Peyer's patch (tissue), 4 donors: ENCODE measurements around the gene ZFC3H1. TPM values are rescaled to one million over a fixed set of nuclear protein-coding genes. Genes with fewer than 3 reads are reported as not detected.

ENCODE experiments used
- DNase-seq, 3 donors: peaks; one replicate each; pipeline ENCODE4 v3.0.0-alpha.2; 2017 to 2019
- H3K27ac ChIP-seq, 4 donors: fragments of 200-600 bp; sonication (generic); one replicate each; pipeline ENCODE4 v1.5.1; 2016 to 2019
- H3K27me3 ChIP-seq, 2 donors: fragments of 200-600 bp; sonication (generic); one replicate each; pipeline ENCODE4 v1.5.1; 2019
- H3K36me3 ChIP-seq, 3 donors: fragments of 200-600 bp; sonication (generic); one replicate each; pipeline ENCODE4 v1.5.1; 2016 to 2019
- H3K4me1 ChIP-seq, 4 donors: fragments of 200-600 bp; sonication (generic); one replicate each; pipeline ENCODE4 v1.5.1; 2016 to 2019
- H3K4me3 ChIP-seq, 4 donors: fragments of 200-600 bp; sonication (generic); 1 replicate in 3 of 4; 2 replicates in 1 of 4; pipeline ENCODE4 v1.5.1; 2016 to 2019; ENCODE audit warnings: mild to moderate bottlenecking in 1 of 4
- H3K9me3 ChIP-seq, 4 donors: fragments of 200-600 bp; sonication (generic); one replicate each; pipeline ENCODE4 v1.5.1; 2016 to 2019; ENCODE audit warnings: mild to moderate bottlenecking in 1 of 4
- CTCF ChIP-seq, 6 experiments: fragments of 450-650 bp in 4 of 6; fragments of 200-600 bp in 2 of 6; sonication (generic) in 1 of 6; IDR thresholded peaks; one replicate each; pipeline ENCODE4 v1.5.1; 2017 to 2019; ENCODE audit warnings: antibody characterized with exemption in 6 of 6, mild to moderate bottlenecking in 3 of 6, moderate library complexity in 1 of 6
- POLR2A ChIP-seq, 2 donors: fragments of 450-650 bp; IDR thresholded peaks; one replicate each; pipeline ENCODE4 v1.5.1; 2017; ENCODE audit warnings: antibody characterized with exemption in 2 of 2, mild to moderate bottlenecking in 2 of 2, moderate library complexity in 2 of 2
- total RNA-seq, 4 donors: library from RNA; depleted of rRNA; stranded (reverse); fragments of >200 nt; gene quantifications; one replicate each; pipeline ENCODE4 v1.1.0, GENCODE V29; 2016

Gene ZFC3H1
- total RNA-seq, 4 donors from 2014 or later = 131 to 309 (median 156) TPM

GRCh38 chr12:71685312-71685906, 21.8 kb upstream of the ZFC3H1 start:
- no peaks in the 10 kb centered on the region for H3K27me3 ChIP-seq
- H3K27ac ChIP-seq = peak overlapping the region; percentile 88 to 98 (median 92)
- H3K4me1 ChIP-seq = peaks cover 0 to 20% (median 0%) of the 10 kb centered on the region in 4 donors
- no peaks in the 10 kb centered on the region for H3K9me3 ChIP-seq
- H3K36me3 ChIP-seq = no peaks in the 10 kb centered on the region
- DNase-seq = no peak
- H3K4me3 ChIP-seq = peak overlapping the region; percentile 76 to 83 (median 78)
- TF ChIP-seq POLR2A (IDR thresholded peaks at IDR 0.05) = no peak
- no peak for TF ChIP-seq CTCF (IDR thresholded peaks at IDR 0.05)

- H3K27ac ChIP-seq = no peak overlapping the region
- peaks cover 0 to 19% (median 0%) of the 10 kb centered on the region in 4 donors for H3K4me1 ChIP-seq
- no peak for DNase-seq
- H3K27me3 ChIP-seq = no peaks in the 10 kb centered on the region
- no peak overlapping the region for H3K4me3 ChIP-seq
- TF ChIP-seq CTCF (IDR thresholded peaks at IDR 0.05) (no peak), POLR2A (IDR thresholded peaks at IDR 0.05) (no peak)
- H3K36me3 ChIP-seq = no peaks in the 10 kb centered on the region
- H3K9me3 ChIP-seq = no peaks in the 10 kb centered on the region
These were observed 20.4 kb upstream of the ZFC3H1 start for GRCh38 chr12:71684081-71684480.

DNA sequence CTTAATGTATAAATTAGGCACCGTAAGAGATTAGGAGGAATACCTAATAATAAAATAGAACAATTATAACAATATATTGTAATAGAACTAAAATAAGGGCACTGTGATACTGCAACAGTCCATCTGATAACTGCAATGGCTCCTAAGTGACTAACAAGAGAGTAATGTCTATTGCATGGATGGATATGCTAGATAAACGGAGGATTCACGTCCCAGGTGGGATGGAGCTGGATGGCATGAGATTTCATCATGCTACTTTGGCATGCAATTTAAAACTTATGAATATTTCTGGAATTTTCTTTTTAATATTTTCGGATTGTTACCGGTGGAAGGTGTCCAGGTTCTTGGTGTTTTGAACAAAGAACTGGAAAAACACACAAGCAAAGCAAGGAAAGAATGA, 20.0 kb upstream of the ZFC3H1 start:
- H3K27me3 ChIP-seq = no peaks in the 10 kb centered on the region
- no peak for DNase-seq
- H3K27ac ChIP-seq = no peak overlapping the region
- H3K4me3 ChIP-seq = no peak overlapping the region
- no peak for TF ChIP-seq POLR2A (IDR thresholded peaks at IDR 0.05)
- no peak for TF ChIP-seq CTCF (IDR thresholded peaks at IDR 0.05)
- H3K4me1 ChIP-seq = peaks cover 0 to 15% (median 0%) of the 10 kb centered on the region in 4 donors
- H3K9me3 ChIP-seq = no peaks in the 10 kb centered on the region
- no peaks in the 10 kb centered on the region for H3K36me3 ChIP-seq

DNA sequence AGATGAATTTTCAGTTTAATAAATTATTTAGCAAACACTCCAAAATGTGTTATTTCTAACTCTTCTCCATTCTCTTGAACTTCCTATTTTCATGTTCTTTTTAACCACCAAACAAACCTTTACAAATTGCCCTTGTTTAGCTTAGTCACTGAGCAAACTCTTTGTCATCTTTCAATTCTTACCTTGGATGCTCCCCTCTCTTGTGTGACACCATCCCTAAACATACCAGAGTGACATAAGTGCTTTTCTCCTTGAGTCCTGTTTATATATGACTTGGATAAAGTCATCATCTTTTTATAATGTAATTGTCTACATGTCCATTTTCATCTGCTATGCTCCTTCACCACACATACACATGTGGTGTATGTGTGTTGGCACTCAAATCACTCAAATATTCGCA, 18.8 kb upstream of the ZFC3H1 start:
- Histone ChIP-seq H3K36me3 (no peaks in the 10 kb centered on the region), H3K4me1 (peaks cover 0 to 8% (median 0%) of the 10 kb centered on the region in 4 donors), H3K4me3 (no peak overlapping the region), H3K9me3 (no peaks in the 10 kb centered on the region), H3K27me3 (no peaks in the 10 kb centered on the region), H3K27ac (no peak overlapping the region)
- TF ChIP-seq CTCF (IDR thresholded peaks at IDR 0.05) = no peak
- no peak for TF ChIP-seq POLR2A (IDR thresholded peaks at IDR 0.05)
- no peak for DNase-seq

DNA sequence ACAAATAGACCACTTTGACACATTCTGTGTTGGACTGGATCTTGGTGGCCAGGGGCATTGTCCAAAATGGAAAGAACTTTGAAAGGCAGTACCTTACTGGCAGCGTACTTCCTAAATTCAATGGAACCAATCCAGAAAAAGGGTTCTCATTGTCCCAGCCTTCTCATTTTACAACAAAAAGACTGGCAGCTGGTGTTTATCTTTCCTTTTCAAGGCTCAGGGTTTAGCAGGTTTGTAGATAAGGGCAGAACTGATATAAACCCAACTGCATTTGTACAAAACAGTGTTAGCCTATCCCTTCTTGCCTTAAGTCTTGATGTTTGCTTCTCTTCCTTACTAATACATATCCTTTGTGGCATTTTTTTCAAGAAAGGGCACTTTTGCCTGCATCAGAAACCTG, 8.2 kb upstream of the ZFC3H1 start:
- Histone ChIP-seq H3K36me3 (no peaks in the 10 kb centered on the region), H3K4me3 (no peak overlapping the region), H3K27ac (no peak overlapping the region), H3K9me3 (no peaks in the 10 kb centered on the region), H3K27me3 (no peaks in the 10 kb centered on the region), H3K4me1 (no peaks in the 10 kb centered on the region)
- no peak for TF ChIP-seq CTCF (IDR thresholded peaks at IDR 0.05)
- TF ChIP-seq POLR2A (IDR thresholded peaks at IDR 0.05) = no peak
- no peak for DNase-seq

DNA sequence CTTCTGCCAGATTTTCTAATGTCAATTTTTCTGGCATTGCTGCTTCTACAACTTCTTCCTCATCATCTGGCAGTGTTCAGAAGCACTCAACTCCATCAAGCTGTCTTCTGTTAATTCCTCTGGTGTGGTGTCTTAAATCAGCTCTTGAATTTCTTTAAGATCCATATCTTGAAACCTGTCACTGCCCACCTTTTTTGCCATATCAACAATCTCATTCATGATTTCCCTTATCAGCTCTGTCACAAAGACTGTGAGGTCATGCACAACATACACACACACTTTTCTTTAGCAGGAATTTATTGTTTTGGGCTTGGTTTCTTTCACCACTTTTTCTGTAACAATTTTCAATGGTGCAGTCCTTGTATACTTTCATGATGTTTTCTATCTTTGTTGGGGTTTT, 7.7 kb upstream of the ZFC3H1 start:
- no peak overlapping the region for H3K4me3 ChIP-seq
- DNase-seq = no peak
- H3K36me3 ChIP-seq = no peaks in the 10 kb centered on the region

More for the DNA sequence above, 7.7 kb upstream of the ZFC3H1 start:
- no peaks in the 10 kb centered on the region for H3K4me1 ChIP-seq
- H3K27ac ChIP-seq = no peak overlapping the region
- TF ChIP-seq CTCF (IDR thresholded peaks at IDR 0.05) = no peak
- TF ChIP-seq POLR2A (IDR thresholded peaks at IDR 0.05) = no peak
- no peaks in the 10 kb centered on the region for H3K27me3 ChIP-seq
- no peaks in the 10 kb centered on the region for H3K9me3 ChIP-seq
